HG02973 (cell line): Measurements from ENCODE around the gene DUSP6.

Experiments used
- ATAC-seq: cut with Tn5 transposase; IDR thresholded peaks from one replicate; pipeline ENCODE4 v1.9.1; 2021; ENCODE audit warnings: moderate library complexity; ENCODE audit not compliant: unreplicated experiment

The DUSP6 gene, protein sequence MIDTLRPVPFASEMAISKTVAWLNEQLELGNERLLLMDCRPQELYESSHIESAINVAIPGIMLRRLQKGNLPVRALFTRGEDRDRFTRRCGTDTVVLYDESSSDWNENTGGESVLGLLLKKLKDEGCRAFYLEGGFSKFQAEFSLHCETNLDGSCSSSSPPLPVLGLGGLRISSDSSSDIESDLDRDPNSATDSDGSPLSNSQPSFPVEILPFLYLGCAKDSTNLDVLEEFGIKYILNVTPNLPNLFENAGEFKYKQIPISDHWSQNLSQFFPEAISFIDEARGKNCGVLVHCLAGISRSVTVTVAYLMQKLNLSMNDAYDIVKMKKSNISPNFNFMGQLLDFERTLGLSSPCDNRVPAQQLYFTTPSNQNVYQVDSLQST

DNA sequence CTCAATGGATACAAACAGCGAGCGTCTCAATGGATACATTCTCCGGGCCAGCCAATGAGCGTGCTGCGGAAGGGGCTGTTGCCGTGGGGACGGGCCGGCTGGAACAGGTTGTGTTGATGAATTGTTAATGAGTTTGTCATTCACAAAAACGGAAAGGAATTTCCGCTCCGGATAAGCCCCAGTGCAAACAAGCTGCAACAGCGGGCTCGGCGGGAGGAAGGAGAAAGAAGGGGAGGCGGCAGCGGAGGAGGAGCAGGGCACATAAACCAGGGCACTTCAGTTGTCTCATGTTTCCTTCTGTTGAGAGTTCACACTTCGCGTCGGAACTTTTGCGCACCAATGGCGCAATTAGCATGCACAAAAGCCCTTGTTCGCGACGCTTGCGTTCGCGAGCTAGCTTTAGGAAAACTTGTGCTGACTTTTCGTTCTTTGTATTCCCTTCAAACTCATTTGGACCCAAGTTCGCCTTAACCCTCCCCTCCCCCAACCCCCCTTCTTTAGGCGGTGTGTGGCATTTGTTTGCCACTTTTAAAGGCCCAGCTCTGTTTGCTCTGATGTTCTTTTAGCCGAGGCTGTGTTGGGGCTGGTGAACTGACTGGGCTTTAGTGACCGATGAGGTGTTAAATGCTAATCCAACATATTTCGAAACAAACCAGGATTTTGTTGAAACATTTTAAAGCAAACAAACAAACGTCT lies at the start of gene DUSP6:
Gene DUSP6 (minus strand): TSS at position 10 of the 696 bp plus-strand sequence. CDS start 462 bp downstream, outside the sequence.
- ATAC-seq: no peak

- ATAC-seq: no peak
Measured at GRCh38 chr12:89401433-89402058, 49.2 kb upstream of the DUSP6 start.

- ATAC-seq: no peak
Measured at GRCh38 chr12:89400415-89400814, 48.1 kb upstream of the DUSP6 start.

DNA sequence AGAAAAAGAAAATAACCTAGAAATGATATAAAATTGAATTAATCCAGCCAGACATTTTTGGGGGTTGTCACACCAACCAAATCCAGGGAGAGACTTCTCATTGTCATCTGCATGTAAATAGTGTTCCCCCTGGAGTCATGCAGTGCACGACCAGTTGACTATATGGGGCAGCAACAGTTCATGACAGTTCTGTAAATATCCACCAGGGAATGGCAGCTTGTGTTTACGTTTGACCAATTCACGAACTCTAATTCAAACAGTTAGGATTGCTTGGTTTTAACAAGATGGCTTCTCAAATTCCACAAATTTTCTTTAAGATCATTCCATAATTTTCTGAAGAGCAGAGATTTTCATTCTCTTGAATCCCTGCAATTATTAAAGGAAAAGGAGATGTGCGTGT lies 43.4 kb upstream of the DUSP6 start:
- no peak for ATAC-seq

- ATAC-seq: no peak
Measured at GRCh38 chr12:89393551-89394121, 41.3 kb upstream of the DUSP6 start.

- no peak for ATAC-seq
Measured at GRCh38 chr12:89392391-89392790, 40.1 kb upstream of the DUSP6 start.

GRCh38 chr12:89391726-89392336 lies 39.5 kb upstream of the DUSP6 start:
- ATAC-seq: no peak

DNA sequence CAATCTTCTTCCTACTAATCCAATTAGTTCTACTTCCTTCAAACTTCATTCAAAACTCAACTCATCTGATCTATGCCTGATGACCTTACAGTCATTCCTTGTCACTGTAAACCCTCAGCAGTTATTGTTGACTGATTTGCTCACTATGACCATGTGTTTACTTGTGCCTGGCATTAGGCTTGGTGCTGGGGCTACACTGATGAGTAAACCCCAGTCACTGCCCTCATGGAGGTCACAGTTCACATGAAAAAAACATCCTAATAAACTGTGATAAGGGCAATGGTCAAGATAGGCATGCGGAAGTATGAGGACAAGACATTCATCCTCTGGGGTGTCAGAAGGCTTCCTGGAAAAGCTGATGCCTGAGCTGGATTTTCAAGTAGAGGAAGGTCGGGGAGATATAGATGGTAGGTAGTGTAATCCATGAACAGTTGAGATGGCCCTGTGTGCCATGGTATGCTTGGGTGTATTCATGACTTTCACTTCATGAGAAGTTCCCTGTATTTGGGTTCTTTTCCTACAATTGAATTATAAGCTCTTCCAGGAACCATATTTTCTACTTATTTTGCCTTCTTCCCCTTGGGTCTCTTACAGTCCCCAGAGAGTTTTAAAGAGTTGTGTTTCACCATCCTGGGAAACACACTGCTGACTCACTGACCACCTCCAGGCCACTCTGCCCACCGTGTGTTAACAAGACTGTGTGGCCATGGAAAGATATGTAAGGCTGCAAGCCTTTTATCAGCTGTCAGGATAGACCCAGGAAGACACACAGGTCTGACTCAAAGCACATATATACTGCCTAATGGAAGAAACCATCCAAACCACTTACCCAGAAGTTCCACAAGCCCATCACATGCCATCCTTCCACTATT lies 38.7 kb upstream of the DUSP6 start:
- no peak for ATAC-seq

GRCh38 chr12:89389755-89390661 lies 37.7 kb upstream of the DUSP6 start:
- ATAC-seq: peak; percentile 55

GRCh38 chr12:89386138-89386537 lies 33.8 kb upstream of the DUSP6 start:
- no peak for ATAC-seq

DNA sequence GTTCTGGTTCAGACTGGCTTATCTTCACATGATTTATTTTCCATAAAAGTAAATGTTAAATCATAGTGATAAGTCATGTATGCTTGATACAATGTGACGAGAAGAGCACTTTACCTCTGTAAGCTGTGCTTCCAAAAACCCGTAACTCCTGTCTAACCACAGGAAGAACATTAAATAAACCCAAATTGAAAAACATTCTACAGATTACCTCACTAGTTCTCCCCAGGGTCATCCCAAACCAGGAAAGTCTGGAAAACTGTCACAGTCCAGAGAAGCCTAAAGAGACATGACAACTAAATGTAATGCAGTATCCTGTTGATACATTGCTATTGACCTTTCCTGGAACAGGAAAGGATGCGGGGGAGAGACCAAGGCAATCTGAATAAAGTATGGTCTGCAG lies 32.5 kb upstream of the DUSP6 start:
- no peak for ATAC-seq

DNA sequence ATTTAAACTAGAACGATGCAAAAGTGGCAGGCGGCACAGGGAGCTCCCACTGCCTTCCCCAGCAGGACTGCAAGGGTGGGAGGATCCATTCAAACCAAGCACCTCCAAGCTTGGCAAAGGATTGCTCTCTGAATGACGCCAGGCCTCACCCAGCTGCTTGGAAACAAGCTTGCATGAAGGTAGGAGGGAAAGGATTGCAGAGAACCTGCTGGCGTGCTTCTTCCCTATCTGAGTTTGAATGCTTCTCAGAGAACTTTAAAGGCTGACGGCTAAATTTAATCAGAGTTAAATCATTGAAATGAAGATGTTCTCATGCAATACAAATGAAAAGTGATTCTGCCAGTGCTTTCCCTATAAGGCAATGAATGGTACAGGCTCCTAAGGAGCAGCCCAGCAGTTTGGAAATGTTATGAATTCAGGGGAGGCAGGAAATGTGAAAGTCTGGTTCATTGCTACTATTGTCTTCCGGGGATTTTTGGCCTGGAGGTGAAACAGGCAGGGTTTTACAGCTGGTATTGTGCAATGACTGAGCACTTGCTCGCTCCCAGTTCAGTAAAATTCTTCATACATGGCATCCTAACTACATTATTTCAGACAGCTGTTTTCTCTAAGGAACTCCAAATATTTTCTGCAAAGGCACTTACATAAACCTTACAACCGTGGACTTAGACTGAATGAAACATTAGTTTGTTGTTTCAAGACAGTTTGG lies 31.9 kb upstream of the DUSP6 start:
- no peak for ATAC-seq

DNA sequence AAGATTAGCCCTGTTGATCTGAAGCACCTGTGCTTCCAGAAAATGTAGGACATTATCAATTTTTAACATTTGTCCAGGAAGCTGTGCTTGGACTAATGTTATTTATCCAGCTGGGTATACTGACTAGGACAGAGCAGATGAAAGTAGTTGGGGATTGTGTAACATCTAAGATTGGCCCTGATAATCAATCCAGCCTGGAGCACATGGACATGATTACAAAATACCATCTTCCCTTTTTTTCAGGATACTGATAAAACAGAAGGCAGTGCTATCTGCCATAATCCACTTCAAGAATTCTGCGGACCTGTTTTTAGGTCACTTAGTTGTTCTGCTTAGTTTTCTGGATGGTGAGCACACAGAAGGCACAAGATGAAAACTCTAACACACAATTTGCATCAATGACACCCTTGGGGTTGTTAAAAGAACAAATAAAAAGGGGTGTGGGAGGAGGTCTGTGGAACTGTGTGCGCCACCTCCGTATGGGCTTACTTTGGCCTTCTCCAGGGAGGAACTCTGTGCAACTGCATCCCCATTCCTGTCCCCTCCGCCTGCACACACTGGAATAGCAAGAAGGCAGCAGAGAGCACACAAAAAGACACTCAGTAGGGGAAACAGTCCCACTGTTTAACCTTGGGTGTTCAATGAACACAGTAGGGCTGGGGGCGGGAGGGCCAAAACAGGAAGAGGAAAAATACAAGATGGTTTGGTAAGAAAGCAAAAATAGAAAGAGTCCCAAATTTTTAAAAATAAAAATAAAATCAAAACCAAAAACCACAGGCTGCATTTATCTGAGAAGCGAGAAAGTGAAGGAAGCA lies 31.1 kb upstream of the DUSP6 start:
- ATAC-seq: no peak

GRCh38 chr12:89382328-89382727 lies 30.0 kb upstream of the DUSP6 start:
- ATAC-seq: no peak

DNA sequence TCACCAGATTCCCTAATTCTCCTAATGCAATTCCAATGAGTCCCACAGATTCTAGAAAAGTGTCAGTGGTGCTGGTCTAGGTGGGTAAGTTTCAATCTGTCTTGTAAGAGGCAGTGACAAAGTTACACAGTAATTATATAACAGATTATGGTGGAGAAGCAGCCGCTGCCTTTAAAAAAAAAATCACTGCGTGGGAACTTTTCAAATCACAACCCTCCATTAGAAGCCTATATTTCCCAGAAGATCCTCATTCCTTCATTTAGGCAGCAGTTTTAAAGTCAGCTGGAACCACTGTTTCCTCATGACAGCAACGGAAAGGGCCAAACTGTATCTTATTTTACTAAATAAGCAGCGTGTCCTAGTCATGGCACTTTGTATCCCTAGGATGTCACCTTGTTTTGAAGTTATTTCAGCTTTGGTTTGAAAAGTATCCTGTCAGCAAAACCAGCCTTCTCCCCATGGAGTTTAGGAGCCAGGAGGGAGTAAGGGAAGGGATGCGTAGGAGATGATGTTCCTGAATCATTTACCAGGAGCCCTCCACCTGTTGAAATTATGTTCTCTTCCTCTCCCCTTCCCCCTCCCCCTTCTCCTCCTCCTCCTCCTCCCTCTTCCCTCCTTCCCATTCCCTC lies 27.7 kb upstream of the DUSP6 start:
- ATAC-seq: no peak

DNA sequence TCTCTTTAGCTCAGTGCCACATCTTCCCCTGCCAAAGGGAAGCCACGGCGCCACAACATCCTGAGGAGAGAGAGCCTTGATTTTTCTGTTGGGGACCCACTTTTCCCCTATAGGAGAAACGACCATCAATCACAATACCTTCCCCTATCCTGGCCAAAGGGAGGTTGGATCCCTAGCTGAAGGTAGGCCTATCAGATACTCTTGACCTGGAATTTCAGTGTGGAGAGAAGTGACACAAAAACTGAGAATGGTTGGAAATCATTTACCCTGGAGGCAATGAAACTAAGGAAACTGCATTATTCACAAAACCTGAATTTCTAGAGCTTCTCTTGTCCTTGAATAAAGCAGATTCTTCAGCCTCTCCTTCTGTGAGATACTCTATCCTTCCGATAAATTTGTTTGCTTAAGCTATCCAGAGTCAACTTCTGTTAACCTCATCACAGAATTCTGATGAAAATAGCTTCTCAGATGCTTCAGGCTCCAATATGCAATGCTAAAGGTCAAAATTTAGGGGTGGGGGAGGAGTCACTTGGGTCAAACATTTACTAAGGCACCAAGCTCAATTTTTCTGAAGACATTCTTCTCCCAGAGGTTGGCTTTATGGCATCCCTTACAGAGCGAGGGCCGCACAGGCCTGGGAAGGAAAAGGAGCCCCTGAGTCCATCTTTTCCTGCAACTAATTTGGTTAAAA lies 27.0 kb upstream of the DUSP6 start:
- no peak for ATAC-seq

GRCh38 chr12:89376844-89377243 lies 24.5 kb upstream of the DUSP6 start:
- ATAC-seq: no peak
